ENCODE measurements around the gene KLF13. TPM values are rescaled to one million over a fixed set of nuclear protein-coding genes. Genes with fewer than 3 reads are reported as not detected.

The KLF13 gene
- total and polyA plus RNA-seq, 4 donors = 38.3 to 157 (median 55.2) TPM

DNA sequence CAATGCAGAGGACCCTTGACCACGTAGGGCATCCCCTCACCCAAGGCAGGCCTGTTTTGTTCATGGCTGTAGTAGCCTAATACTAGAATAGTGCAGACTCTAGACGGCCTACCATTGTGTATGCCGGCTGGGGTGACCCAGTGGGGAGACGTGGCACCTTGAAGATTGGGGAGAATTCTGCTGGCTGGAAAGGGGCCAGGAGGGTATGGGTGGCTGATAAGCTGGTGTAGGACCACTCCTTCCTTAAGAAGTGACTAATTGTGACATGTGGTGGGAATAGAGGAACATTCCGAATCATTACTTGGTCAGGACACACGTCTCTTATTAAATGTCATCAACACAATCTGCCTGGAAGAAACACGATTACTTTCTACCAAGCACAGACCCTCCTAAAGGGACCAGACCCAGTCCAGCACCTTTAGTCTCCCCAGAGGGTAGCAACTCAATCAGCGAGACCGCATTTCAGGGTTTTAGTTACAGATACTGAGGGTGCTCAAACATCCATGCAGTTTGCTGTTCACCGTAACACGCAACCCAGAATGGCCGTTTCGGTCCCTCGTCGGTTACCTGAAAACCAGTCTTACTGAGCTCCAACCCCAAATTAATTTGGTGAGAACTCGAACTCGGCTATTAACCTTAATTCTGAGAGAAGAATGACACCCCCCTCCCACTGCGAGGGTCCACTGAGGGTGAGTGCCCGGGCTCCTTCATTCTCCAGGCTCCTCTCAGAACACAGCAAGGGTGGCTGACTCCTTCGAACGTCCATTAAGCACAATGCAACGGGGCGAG is 1.6 kb upstream of the KLF13 start:
- ATAC-seq (ENCODE audit: insufficient read depth, low FRiP score) (no peak), DNase-seq (peak in 1 of 3 donors; percentile 10)
- H3K9ac ChIP-seq (ENCODE audit: insufficient read depth in 1 of 2, low read length in 2 of 2) = peak overlapping the region; percentile 30
- H3K4me3 ChIP-seq = peak overlapping the region; percentile 88
- WGBS, 2 donors = 49 to 51% methylated on average over 23 of the region's 23 CpGs
- H3K27ac ChIP-seq (ENCODE audit: low read depth in 1 of 2, low read length in 1 of 2) = peak overlapping the region; percentile 100
- H3K27me3 ChIP-seq (ENCODE audit: control insufficient read depth in 3 of 3, insufficient read depth in 3 of 3, low read length in 2 of 3) = no peaks in the 10 kb centered on the region
- TF ChIP-seq, protein P1, sequence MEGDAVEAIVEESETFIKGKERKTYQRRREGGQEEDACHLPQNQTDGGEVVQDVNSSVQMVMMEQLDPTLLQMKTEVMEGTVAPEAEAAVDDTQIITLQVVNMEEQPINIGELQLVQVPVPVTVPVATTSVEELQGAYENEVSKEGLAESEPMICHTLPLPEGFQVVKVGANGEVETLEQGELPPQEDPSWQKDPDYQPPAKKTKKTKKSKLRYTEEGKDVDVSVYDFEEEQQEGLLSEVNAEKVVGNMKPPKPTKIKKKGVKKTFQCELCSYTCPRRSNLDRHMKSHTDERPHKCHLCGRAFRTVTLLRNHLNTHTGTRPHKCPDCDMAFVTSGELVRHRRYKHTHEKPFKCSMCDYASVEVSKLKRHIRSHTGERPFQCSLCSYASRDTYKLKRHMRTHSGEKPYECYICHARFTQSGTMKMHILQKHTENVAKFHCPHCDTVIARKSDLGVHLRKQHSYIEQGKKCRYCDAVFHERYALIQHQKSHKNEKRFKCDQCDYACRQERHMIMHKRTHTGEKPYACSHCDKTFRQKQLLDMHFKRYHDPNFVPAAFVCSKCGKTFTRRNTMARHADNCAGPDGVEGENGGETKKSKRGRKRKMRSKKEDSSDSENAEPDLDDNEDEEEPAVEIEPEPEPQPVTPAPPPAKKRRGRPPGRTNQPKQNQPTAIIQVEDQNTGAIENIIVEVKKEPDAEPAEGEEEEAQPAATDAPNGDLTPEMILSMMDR (IDR thresholded peaks at IDR 0.05; ENCODE audit: control extremely low read depth, extremely low read depth) = no peak
- peaks cover 4 to 18% (median 7%) of the 10 kb centered on the region in 5 donors for H3K4me1 ChIP-seq (ENCODE audit: control insufficient read depth in 5 of 5, insufficient read depth in 5 of 5, low read length in 5 of 5)
- peaks cover 0 to 2% (median 0%) of the 10 kb centered on the region in 4 donors for H3K9me3 ChIP-seq (ENCODE audit: control insufficient read depth in 4 of 4, insufficient read depth in 3 of 4, low read length in 3 of 4)
- no peaks in the 10 kb centered on the region for H3K36me3 ChIP-seq (ENCODE audit: control insufficient read depth in 4 of 4, insufficient read depth in 4 of 4, low read length in 4 of 4)

DNA sequence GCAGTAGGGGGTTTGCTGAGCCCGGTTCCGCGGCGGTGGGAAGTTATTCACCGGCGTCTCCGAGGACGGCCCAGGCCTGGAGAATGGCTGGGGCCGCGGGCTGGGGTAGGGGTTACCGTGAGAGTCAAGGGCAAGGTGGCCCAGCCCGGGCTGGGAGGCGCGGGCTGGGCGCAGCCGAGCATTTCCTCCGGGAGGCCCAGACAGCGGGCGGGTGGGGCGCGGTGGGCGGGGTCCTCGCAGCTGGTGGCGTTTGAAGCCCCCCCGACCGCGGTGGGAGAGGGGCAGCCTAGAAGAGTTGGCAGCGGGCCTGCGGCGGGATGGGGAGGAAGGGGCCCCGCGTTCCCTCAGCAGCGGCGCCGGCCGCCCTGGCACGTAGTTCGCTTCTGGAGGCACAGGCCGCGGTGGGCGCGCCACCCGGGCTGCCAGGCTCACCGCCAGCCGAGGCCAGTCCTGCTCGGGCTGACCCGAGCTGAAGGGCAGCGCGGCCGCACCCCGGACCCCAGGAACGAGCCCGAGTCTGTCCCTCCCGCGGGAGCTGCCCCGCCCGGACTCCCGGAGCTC is 960 bp upstream of the KLF13 start:
- ATAC-seq (ENCODE audit: insufficient read depth, low FRiP score) (no peak), DNase-seq (peak; percentile 92 to 95 (median 94))
- peak overlapping the region; percentile 88 for H3K4me3 ChIP-seq
- peak overlapping the region; percentile 100 for H3K27ac ChIP-seq (ENCODE audit: low read depth in 1 of 2, low read length in 1 of 2)
- WGBS, 2 donors = 0 to 1% methylated on average over 43 to 58 of the region's 58 CpGs
- TF ChIP-seq, protein P1 (IDR thresholded peaks at IDR 0.05; ENCODE audit: control extremely low read depth, extremely low read depth) = no peak
- H3K27me3 ChIP-seq (ENCODE audit: control insufficient read depth in 3 of 3, insufficient read depth in 3 of 3, low read length in 2 of 3) = no peaks in the 10 kb centered on the region
- no peaks in the 10 kb centered on the region for H3K36me3 ChIP-seq (ENCODE audit: control insufficient read depth in 4 of 4, insufficient read depth in 4 of 4, low read length in 4 of 4)
- H3K9ac ChIP-seq (ENCODE audit: insufficient read depth in 1 of 2, low read length in 2 of 2) = peak overlapping the region; percentile 30
- H3K9me3 ChIP-seq (ENCODE audit: control insufficient read depth in 4 of 4, insufficient read depth in 3 of 4, low read length in 3 of 4) = peaks cover 0 to 2% (median 0%) of the 10 kb centered on the region in 4 donors
- peaks cover 7 to 18% (median 8%) of the 10 kb centered on the region in 5 donors for H3K4me1 ChIP-seq (ENCODE audit: control insufficient read depth in 5 of 5, insufficient read depth in 5 of 5, low read length in 5 of 5)

DNA sequence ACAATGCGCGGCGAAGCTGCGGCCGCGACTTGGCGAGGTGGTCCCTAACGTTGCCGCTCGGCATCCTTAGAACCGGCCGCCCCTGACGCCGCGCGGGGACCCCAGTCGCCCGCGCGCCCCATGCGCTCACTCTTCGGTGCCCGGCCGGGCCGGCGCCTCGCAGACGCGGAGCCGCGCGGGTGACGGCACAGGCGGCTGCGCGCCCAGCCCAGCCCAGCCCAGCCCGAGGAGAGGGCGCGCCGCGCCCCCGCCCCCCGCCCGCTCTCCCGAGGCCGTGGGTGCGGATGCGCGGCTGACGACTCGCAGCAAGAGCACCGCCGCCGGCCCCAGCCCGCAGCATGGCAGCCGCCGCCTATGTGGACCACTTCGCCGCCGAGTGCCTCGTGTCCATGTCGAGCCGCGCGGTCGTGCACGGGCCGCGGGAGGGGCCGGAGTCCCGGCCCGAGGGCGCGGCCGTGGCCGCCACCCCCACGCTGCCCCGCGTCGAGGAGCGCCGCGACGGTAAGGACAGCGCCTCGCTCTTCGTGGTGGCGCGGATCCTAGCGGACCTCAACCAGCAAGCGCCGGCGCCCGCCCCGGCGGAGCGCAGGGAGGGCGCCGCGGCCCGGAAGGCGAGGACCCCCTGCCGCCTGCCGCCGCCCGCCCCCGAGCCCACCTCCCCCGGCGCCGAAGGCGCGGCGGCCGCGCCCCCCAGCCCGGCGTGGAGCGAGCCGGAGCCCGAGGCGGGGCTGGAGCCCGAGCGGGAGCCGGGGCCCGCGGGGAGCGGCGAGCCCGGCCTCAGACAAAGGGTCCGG is 437 bp downstream of the KLF13 start:
- peaks cover 8 to 20% (median 17%) of the 10 kb centered on the region in 5 donors for H3K4me1 ChIP-seq (ENCODE audit: control insufficient read depth in 5 of 5, insufficient read depth in 5 of 5, low read length in 5 of 5)
- DNase-seq = peak in 2 of 3 donors; percentile 78 to 84

More for the DNA sequence above, 437 bp downstream of the KLF13 start:
- Histone ChIP-seq H3K9me3 (ENCODE audit: control insufficient read depth in 4 of 4, insufficient read depth in 3 of 4, low read length in 3 of 4) (peaks cover 0 to 2% (median 0%) of the 10 kb centered on the region in 4 donors), H3K36me3 (ENCODE audit: control insufficient read depth in 4 of 4, insufficient read depth in 4 of 4, low read length in 4 of 4) (no peaks in the 10 kb centered on the region), H3K9ac (ENCODE audit: insufficient read depth in 1 of 2, low read length in 2 of 2) (no peak overlapping the region), H3K27me3 (ENCODE audit: control insufficient read depth in 3 of 3, insufficient read depth in 3 of 3, low read length in 2 of 3) (no peaks in the 10 kb centered on the region), H3K27ac (ENCODE audit: low read depth in 1 of 2, low read length in 1 of 2) (peak overlapping the region; percentile 100), H3K4me3 (peak overlapping the region; percentile 86)
- peak; percentile 12 for ATAC-seq (ENCODE audit: insufficient read depth, low FRiP score)
- TF ChIP-seq, protein P1 (IDR thresholded peaks at IDR 0.05; ENCODE audit: control extremely low read depth, extremely low read depth) = no peak
- WGBS, 2 donors = 0% methylated on average over 64 to 130 of the region's 130 CpGs
